Activated naive CD8-positive, alpha-beta T cell treated with anti-CD3 and anti-CD28 coated beads, Interleukin-2, amount 50 U/mL, for 24 hours (primary cell): ENCODE data around the gene ADAM8.
A peak's percentile ranks its signal among the peaks of the same experiment; 100 is the strongest.
"Not testable (repeated sequence)": the region's sequence is repeated elsewhere in the genome, so short reads cannot be mapped to it uniquely, and the experiment has no call there.

ENCODE experiments used
- ATAC-seq: fragments of 150-1000 bp; cut with Tn5 transposase; one replicate; pipeline ENCODE4 v1.10.0; 2021
- DNase-seq: peaks from one replicate; pipeline ENCODE4 v3.0.0; 2021
- H3K27ac Mint-ChIP-seq: one replicate; pipeline ENCODE4 v1.8.0; 2021; ENCODE audit warnings: mild to moderate bottlenecking, mixed read lengths
- H3K27me3 Mint-ChIP-seq: one replicate; pipeline ENCODE4 v1.8.0; 2021; ENCODE audit warnings: mixed read lengths
- H3K36me3 Mint-ChIP-seq: one replicate; pipeline ENCODE4 v1.8.0; 2021; ENCODE audit warnings: low read depth, mixed read lengths
- H3K4me1 Mint-ChIP-seq: one replicate; pipeline ENCODE4 v1.8.0; 2021; ENCODE audit warnings: mixed read lengths
- H3K4me3 Mint-ChIP-seq: one replicate; pipeline ENCODE4 v1.8.0; 2021; ENCODE audit warnings: mild to moderate bottlenecking, moderate library complexity, mixed read lengths
- H3K9me3 Mint-ChIP-seq: one replicate; pipeline ENCODE4 v1.8.0; 2021; ENCODE audit warnings: mixed read lengths

ADAM8 gene

DNA sequence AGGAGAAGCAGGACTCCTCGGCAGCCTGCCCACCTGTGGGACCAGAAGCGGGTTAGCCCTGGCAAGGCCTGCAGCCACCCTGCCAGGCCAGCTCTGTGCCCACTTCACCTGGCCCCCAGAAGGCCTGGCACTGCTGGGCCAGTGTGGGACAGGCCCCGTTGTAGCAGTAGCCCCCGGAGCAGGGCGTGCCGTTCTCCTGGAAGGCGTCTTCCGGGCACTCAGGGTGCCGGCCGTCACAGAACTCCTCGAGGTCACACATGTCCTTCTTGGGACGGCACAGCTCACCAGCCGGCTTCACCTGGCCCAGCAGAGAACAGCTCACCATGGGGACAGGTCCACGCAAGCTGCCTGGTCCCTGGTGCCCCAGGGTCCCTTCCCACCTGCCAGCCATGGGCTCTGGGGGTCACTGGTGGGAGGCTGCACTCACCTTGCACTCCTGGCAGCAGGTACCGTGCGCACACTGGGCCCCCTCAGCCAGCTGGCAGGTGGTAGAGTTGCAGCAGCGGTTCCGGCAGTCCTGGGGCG, 5.8 kb downstream of the ADAM8 start:
- DNase-seq (no peak), ATAC-seq (no peak)
- Mint-ChIP-seq H3K9me3 (no peaks in the 10 kb centered on the region), H3K36me3 (peaks cover 2% of the 10 kb centered on the region), H3K27me3 (no peaks in the 10 kb centered on the region), H3K4me1 (peaks cover 9% of the 10 kb centered on the region), H3K27ac (no peak overlapping the region), H3K4me3 (no peak overlapping the region)

DNA sequence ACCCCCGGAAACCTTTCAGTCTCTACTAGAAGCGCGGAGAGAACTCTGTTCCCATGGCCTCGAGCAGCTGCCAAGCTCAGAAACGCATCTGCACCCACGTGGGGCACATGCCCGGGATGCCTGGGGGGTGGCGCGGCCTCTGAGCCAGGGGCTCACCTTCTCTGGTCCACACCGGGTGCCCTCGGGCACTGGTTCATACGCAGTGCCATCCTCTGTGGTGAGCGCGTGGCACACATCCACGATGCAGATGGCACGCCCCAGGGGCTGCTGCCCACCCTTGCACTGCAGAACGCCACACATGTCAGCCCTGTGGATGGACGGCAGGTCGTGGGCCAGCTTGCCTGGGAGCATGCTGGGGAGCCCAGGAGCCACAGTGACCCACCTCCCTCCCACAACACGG, 6.5 kb downstream of the ADAM8 start:
- Mint-ChIP-seq H3K4me3 (no peak overlapping the region), H3K4me1 (peaks cover 10% of the 10 kb centered on the region)

DNA sequence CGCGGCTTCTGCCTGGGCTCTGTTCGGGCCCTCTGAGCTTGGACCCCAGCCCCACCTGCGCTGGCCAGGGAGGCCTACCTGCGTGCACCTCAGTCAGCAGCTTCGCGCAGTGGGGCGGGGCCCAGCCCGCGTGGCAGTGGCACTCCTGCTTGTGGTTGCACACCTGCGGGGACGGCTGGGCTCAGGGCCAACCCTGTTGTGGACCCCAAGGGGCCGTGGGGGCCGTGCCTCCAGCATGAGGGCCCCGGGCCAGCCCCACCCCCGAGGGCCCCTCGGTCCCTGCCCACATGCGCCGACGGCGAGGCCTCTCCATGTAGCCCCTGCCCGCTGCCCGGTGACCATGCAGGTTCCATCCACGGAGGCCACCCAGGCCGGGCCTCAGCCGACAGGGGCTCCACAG, 7.3 kb downstream of the ADAM8 start:
- no peaks in the 10 kb centered on the region for H3K9me3 Mint-ChIP-seq
- peaks cover 10% of the 10 kb centered on the region for H3K4me1 Mint-ChIP-seq
- no peak overlapping the region for H3K27ac Mint-ChIP-seq
- DNase-seq (no peak), ATAC-seq (no peak)
- H3K27me3 Mint-ChIP-seq: no peaks in the 10 kb centered on the region
- H3K4me3 Mint-ChIP-seq: no peak overlapping the region
- H3K36me3 Mint-ChIP-seq: peaks cover 2% of the 10 kb centered on the region

More for the DNA sequence above, 6.5 kb downstream of the ADAM8 start:
- Mint-ChIP-seq H3K27me3 (no peaks in the 10 kb centered on the region), H3K27ac (no peak overlapping the region), H3K36me3 (peaks cover 2% of the 10 kb centered on the region), H3K9me3 (no peaks in the 10 kb centered on the region)
- no peak for ATAC-seq
- no peak for DNase-seq

DNA sequence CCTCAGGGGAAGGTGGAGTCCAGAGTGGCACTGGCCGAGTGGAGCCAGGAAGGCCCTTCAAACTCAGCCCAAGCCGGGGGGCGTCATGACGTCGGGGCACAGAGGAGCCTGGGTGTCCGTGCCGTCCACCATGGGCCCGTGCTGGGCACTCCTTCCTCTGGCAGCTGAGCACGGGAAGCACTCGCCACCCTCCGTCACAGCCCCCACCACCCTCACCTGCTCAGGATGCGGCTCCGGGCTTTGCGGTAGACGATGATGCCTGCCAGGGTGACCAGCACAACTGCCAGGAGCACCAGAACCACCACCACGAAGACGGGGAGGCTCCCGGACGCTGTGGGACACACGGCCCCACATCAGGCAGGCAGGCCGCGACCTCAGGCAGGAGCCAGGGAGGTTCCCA, 8.1 kb downstream of the ADAM8 start:
- DNase-seq (no peak), ATAC-seq (no peak)
- Mint-ChIP-seq H3K9me3 (no peaks in the 10 kb centered on the region), H3K4me1 (peaks cover 17% of the 10 kb centered on the region), H3K4me3 (no peak overlapping the region), H3K27me3 (no peaks in the 10 kb centered on the region), H3K27ac (no peak overlapping the region), H3K36me3 (peaks cover 2% of the 10 kb centered on the region)

DNA sequence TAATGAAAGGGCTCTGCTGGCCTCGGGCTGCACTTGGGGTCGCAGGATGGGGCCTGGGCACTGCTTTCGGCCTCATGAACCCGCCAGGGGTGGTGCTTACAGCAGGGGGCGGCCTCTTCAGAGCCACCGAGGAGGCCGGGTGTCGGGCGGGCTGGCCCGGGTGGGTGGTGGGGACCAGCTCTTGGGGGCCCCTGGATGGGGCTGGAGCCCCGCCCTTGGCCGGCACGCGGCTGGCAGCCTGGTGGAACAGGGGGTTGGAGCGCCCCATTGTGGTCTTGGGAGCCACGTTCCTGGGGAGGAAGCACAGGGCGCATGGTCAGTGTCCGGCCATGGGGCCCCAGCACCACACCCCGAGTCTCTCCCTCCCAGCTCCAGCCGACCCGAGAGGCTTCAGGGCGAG, 8.8 kb downstream of the ADAM8 start:
- peaks cover 23% of the 10 kb centered on the region for H3K4me1 Mint-ChIP-seq
- no peak overlapping the region for H3K4me3 Mint-ChIP-seq
- no peaks in the 10 kb centered on the region for H3K27me3 Mint-ChIP-seq
- H3K36me3 Mint-ChIP-seq: peaks cover 4% of the 10 kb centered on the region
- no peak overlapping the region for H3K27ac Mint-ChIP-seq
- H3K9me3 Mint-ChIP-seq: no peaks in the 10 kb centered on the region
- ATAC-seq: no peak
- DNase-seq: no peak

DNA sequence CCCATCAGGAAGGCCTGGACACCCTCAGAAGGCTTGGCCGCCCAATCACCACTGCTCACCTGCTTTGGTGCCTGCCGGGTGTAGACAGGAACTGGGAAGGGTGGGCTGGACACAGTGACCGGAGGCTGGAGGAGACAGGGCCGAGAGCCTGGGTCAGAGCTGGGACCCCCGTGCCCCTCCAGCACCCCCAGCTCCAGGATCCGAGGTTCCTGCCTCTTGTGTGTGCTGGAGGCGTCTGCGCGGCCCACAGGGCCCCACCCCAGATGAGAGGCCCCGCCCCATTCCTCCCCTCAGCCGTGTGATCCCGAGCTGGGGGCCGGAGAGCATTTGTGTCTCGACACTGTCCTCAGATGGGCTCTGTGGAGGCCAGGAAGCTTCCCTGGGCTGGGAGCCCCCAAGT, 9.4 kb downstream of the ADAM8 start:
- H3K4me3 Mint-ChIP-seq: no peak overlapping the region
- no peaks in the 10 kb centered on the region for H3K27me3 Mint-ChIP-seq
- no peak overlapping the region for H3K27ac Mint-ChIP-seq
- ATAC-seq: no peak
- H3K36me3 Mint-ChIP-seq: peaks cover 4% of the 10 kb centered on the region
- H3K4me1 Mint-ChIP-seq: peaks cover 29% of the 10 kb centered on the region
- no peak for DNase-seq
- no peaks in the 10 kb centered on the region for H3K9me3 Mint-ChIP-seq

DNA sequence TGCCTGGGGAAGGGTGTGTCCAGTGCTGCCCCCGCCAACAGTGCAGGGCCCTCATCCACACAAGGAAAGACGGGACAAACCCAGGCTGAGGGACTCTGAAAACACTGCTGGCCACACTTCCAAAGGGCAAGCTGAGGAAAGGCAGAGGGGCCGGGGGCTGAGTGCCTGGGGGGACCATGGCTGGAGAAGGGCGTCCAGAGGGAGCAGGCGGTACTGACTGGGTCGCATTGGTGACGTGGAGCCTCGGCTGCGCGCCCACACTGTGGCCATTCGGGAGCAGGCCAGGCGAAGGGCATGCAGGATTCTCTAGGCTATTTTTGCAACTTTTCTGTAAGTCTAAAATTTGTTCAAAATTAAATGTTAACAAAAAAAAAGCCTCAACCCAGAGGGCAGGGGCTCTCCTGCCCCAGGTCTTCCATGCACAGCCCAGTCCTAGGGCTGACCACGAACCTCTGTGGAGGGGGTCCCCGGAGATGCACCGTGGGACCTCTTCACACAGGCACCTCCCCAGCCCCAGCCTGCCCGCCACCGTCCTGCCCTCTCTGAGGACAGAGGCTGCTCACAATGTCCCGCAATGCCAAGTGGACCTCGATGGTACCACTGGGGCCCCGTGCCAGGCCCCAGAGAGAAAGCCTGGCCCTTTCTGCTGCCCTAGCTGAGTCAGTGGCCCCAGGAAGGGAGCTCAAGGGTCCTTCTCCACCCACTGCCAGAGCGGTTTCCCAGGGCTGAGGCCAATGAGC, 10.4 kb downstream of the ADAM8 start:
- Mint-ChIP-seq H3K9me3 (no peaks in the 10 kb centered on the region), H3K27me3 (no peaks in the 10 kb centered on the region), H3K4me3 (no peak overlapping the region), H3K4me1 (peaks cover 29% of the 10 kb centered on the region), H3K27ac (no peak overlapping the region), H3K36me3 (peaks cover 2% of the 10 kb centered on the region)
- ATAC-seq: no peak
- no peak for DNase-seq

DNA sequence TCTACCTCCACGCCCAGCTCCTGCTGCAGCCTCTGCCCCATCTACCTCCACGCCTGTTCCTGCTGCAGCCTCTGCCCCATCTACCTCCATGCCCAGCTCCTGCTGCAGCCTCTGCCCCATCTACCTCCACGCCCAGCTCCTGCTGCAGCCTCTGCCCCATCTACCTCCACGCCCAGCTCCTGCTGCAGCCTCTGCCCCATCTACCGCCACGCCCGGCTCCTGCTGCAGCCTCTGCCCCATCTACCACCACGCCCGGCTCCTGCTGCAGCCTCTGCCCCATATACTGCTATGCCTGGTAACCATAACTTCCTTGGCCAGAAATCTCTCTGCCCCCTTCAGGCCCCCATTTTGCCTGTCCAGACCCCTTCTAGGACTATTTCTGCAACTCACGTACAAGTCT, 11.6 kb downstream of the ADAM8 start:
- H3K36me3 Mint-ChIP-seq, DNase-seq, H3K9me3 Mint-ChIP-seq, H3K27ac Mint-ChIP-seq, H3K4me3 Mint-ChIP-seq, ATAC-seq, H3K27me3 Mint-ChIP-seq: not testable (repeated sequence)
- peaks cover 40% of the 10 kb centered on the region for H3K4me1 Mint-ChIP-seq

DNA sequence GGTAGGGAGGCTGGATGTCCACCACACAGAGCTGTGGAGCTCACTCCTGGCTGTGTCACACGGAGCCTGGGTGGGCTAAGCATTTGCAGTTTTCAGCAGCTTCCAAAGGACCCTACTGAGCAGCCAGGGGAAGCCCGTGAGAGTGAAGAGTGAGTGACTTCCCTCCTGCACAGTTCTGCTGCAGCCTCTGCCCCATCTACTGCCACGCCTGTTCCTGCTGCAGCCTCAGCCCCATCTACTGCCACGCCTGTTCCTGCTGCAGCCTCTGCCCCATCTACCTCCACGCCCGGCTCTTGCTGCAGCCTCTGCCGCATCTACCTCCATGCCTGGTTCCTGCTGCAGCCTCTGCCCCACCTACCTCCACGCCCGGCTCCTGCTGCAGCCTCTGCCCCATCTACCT, 12.2 kb downstream of the ADAM8 start:
- H3K9me3 Mint-ChIP-seq: no peaks in the 10 kb centered on the region
- no peak overlapping the region for H3K4me3 Mint-ChIP-seq
- ATAC-seq: no peak
- peaks cover 2% of the 10 kb centered on the region for H3K36me3 Mint-ChIP-seq
- H3K27ac Mint-ChIP-seq: no peak overlapping the region
- no peaks in the 10 kb centered on the region for H3K27me3 Mint-ChIP-seq
- peaks cover 46% of the 10 kb centered on the region for H3K4me1 Mint-ChIP-seq
- DNase-seq: no peak

DNA sequence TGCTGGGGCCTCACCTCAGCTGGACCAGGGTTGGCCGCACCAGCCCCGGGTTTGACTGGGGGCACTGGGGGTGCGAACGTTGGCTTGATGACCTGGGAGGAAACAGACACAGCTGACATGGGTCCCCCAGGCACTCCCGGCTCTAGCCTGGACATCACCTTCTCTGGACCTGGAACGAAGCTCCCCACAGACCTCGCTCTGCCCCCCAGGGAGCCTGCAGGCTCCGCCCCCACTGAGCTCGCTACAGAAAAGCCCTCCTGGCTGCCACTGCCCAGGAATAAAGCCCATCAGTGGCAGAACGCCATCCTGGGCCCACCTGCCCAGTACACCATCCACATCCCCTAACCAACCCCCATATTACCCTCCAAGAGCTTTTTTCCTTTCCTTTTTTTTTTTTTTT, 13.0 kb downstream of the ADAM8 start:
- H3K9me3 Mint-ChIP-seq: no peaks in the 10 kb centered on the region
- ATAC-seq (no peak), DNase-seq (no peak)
- peaks cover 5% of the 10 kb centered on the region for H3K36me3 Mint-ChIP-seq
- H3K27me3 Mint-ChIP-seq: peaks cover 3% of the 10 kb centered on the region
- no peak overlapping the region for H3K4me3 Mint-ChIP-seq
- no peak overlapping the region for H3K27ac Mint-ChIP-seq
- H3K4me1 Mint-ChIP-seq: peaks cover 52% of the 10 kb centered on the region

DNA sequence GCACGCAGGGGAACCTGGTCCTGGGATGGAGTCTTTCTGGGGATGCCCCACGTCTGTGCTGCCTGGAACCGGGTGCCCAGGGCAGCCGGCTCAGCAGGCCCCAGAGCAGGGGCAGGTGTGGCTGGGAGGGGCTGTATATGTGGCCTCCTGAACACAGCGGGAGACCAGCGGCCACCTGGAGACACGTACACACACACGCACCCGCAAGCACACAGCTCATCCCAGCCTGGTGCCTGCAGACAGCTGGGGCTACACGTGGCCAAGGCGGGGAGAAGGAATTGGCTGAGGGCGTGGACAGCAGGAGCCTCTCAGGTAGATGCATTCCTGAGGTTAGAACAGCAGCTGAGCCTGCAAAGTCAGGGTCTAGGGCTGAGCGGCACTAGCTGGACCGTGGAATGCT, 14.0 kb downstream of the ADAM8 start:
- ATAC-seq: no peak
- Mint-ChIP-seq H3K27ac (no peak overlapping the region), H3K27me3 (peaks cover 3% of the 10 kb centered on the region), H3K4me1 (peaks cover 60% of the 10 kb centered on the region), H3K4me3 (peak overlapping the region; percentile 54), H3K36me3 (peaks cover 5% of the 10 kb centered on the region), H3K9me3 (no peaks in the 10 kb centered on the region)
- DNase-seq: no peak

DNA sequence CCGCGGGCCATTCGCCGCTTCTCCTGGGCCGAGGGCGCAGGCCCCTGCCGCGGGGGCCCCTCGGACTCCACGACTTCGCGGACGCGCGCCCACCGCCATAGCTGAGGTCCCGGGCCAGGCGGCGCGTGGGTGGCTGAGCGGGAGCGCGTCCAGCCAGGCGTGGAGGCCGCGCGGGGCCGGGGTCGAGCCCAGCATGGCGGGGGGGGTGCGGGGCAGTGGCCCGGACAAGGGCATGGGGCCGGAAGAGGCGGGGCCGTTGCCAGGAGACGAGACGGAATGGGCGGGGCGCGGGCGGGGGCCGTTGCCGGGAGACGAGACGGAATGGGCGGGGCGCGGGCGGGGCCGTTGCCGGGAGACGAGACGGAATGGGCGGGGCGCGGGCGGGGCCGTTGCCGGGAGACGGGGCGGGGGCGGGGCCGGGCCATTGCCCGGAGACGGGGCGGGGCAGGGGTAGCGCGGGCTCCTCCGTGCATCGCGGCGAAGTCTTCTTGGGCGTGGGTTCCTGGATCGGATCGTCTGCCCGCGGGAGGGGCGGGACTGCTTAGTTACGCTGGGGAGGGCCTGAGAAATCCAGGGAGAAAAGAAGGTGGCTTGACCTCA, 14.8 kb downstream of the ADAM8 start:
- peak; percentile 89 for DNase-seq
- H3K27ac Mint-ChIP-seq: peak overlapping the region; percentile 81
- peak overlapping the region; percentile 76 for H3K4me3 Mint-ChIP-seq
- H3K4me1 Mint-ChIP-seq: peaks cover 69% of the 10 kb centered on the region
- H3K27me3 Mint-ChIP-seq: peaks cover 3% of the 10 kb centered on the region
- H3K36me3 Mint-ChIP-seq: peaks cover 5% of the 10 kb centered on the region
- peak; percentile 30 for ATAC-seq
- no peaks in the 10 kb centered on the region for H3K9me3 Mint-ChIP-seq

DNA sequence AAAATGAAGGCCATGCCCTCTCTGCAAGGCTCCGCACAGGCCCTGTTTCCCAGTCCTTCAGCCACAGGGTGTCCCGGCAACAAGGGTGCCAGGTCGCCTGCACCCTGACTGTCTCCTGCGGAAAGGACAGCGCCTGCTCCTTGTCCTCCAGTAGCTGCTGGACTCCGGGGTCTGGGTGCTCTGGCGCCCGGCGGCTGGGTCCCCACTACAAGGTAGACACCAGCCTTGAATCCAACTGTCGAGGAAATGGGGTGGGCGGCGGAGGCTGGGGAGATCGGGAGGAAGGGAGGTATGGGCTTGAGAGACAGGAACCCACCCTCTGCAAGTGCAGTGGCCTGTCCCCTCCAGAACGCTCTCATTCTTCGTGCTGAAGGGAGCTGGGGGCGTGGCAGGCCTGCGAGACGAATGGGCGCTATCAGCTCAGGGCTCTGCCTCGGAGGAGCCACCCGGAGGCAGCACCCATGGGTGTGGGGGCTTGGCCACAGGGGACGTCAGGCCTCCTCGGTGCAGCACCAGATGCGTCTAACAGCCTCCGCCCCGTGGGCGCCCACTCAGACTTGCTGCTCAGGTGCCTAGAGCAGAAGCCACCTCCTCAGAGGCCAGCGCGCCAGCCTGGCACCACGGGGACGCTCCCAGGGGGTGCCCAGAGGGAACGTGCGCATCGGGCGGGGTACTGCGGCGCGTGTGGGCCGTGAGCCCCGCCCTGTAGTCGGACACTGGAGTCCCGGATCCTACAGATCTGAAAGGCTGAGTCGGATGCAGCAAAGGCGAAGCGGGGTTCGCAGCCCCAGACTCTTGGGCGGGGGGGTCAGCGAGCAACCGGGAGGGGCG, 15.6 kb downstream of the ADAM8 start:
- ATAC-seq (peak; percentile 64), DNase-seq (peak; percentile 83)
- Mint-ChIP-seq H3K27ac (peak overlapping the region; percentile 81), H3K4me1 (peaks cover 71% of the 10 kb centered on the region), H3K36me3 (peaks cover 5% of the 10 kb centered on the region), H3K4me3 (peak overlapping the region; percentile 76), H3K9me3 (no peaks in the 10 kb centered on the region), H3K27me3 (peaks cover 3% of the 10 kb centered on the region)

DNA sequence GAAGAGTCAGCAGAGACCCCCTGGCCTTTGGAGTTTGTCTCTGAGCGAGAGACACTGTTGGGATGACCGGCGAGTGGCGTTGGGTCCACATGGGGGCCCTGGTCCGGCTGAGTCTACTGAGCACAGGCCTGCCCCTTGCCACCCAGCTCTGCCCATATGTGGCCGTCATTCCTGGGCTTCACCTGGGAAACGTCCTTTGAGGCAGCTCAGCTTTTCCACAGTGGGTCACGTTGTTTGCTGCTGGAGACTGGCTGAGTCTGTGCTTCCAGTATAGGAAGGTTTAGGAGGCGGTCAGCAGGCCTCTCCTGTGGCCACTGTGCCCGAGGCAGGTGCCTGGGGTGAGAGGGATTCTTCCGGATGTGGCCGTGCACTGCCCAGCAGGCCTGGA, 17.1 kb downstream of the ADAM8 start:
- DNase-seq: no peak
- Mint-ChIP-seq H3K9me3 (no peaks in the 10 kb centered on the region), H3K27me3 (peaks cover 4% of the 10 kb centered on the region), H3K4me3 (peak overlapping the region; percentile 79), H3K36me3 (peaks cover 5% of the 10 kb centered on the region), H3K4me1 (peaks cover 63% of the 10 kb centered on the region), H3K27ac (peak overlapping the region; percentile 99)
- ATAC-seq: no peak
